Thymus (tissue), 11 donors: ENCODE data around the gene EML4. TPM values are rescaled to one million over a fixed set of nuclear protein-coding genes. Genes with fewer than 3 reads are reported as not detected.

Source experiments
- DNase-seq, 9 donors: peaks; one replicate each; pipeline ENCODE4 v3.0.0-alpha.2; 2013; ENCODE audit warnings: low spot score in 9 of 9, low read depth in 6 of 9, missing footprints in 1 of 9
- H3K27ac ChIP-seq, 2 donors: one replicate each; pipeline ENCODE4 v1.5.1; 2013; ENCODE audit warnings: control low read depth in 1 of 2, low read depth in 1 of 2, low read length in 1 of 2, mild to moderate bottlenecking in 1 of 2, moderate library complexity in 1 of 2
- H3K27me3 ChIP-seq, 2 donors: one replicate each; pipeline ENCODE4 v1.5.1; 2013; ENCODE audit warnings: low read length in 1 of 2; ENCODE audit not compliant: control insufficient read depth in 2 of 2, insufficient read depth in 1 of 2
- H3K36me3 ChIP-seq, 2 donors: one replicate each; pipeline ENCODE4 v1.5.1; 2013; ENCODE audit warnings: low read length in 1 of 2, mild to moderate bottlenecking in 1 of 2, moderate library complexity in 1 of 2; ENCODE audit not compliant: control insufficient read depth in 2 of 2, insufficient read depth in 2 of 2
- H3K4me1 ChIP-seq, 2 donors: one replicate each; pipeline ENCODE4 v1.5.1; 2013; ENCODE audit warnings: low read length in 2 of 2; ENCODE audit not compliant: control insufficient read depth in 2 of 2, insufficient read depth in 2 of 2
- H3K4me3 ChIP-seq, 2 donors: one replicate each; pipeline ENCODE4 v1.5.1; 2013; ENCODE audit warnings: low read length in 2 of 2, control low read depth in 1 of 2, mild to moderate bottlenecking in 1 of 2
- H3K9me3 ChIP-seq, 2 donors: one replicate each; pipeline ENCODE4 v1.5.1; 2013; ENCODE audit warnings: low read length in 1 of 2, mild to moderate bottlenecking in 1 of 2; ENCODE audit not compliant: control insufficient read depth in 2 of 2, insufficient read depth in 1 of 2
- WGBS: extraction: QIAGEN DNeasy Blood & Tissue Kit; methylation state at CpG from one replicate; pipeline ENCODE4 v1.1.7; 2013; 5-methylcytosine and 5-hydroxymethylcytosine counted together
- polyA plus RNA-seq: library from polyadenylated mRNA; stranded (reverse); fragments of 200-250 nt; gene quantifications from one replicate; pipeline ENCODE4 v1.2.3, GENCODE V29; 2013
- total RNA-seq: library from RNA; stranded (reverse); fragments of 120-200 nt; gene quantifications from one replicate; pipeline ENCODE4 v1.2.4, GENCODE V29; 2013
- donor health status: healthy.

The EML4 gene
- total and polyA plus RNA-seq, 2 donors = 23.5 to 28.5 TPM

DNA sequence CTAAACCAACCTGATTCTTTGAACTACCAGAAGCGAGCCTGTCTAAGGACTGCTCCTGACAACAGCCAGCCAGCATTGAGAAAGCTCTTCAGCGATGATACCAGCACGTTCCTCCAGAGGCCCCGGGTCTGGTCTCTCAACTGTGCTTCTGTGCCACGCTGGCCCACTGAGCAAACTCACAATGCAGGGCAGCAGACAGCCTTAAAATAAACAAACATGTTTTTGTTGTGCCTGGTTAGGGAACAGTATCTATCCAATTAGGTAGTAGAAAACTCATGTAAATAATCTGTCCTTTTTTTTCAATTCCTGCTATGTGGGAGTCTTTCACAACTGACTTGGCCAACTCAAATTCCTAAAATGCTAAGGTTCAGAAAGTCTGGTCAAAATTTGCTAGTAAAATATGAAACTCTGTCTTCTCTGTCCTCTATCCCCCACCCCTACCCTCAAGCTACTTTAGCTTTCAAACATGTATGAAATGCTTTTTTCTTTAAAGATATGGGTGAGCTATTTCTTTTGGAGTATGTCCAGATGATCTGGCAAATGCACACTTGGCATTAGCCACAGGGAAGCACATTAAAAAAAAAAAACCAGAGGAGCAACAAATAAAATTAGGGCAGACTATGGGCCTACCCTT is 21.4 kb upstream of the EML4 start:
- no peak for DNase-seq
- Histone ChIP-seq H3K4me3 (no peak overlapping the region), H3K27ac (no peak overlapping the region), H3K27me3 (no peaks in the 10 kb centered on the region), H3K4me1 (peaks cover 0 to 3% of the 10 kb centered on the region in 2 donors), H3K9me3 (no peaks in the 10 kb centered on the region), H3K36me3 (no peaks in the 10 kb centered on the region)
- WGBS = 96% methylated on average over 5 of the region's 5 CpGs

DNA sequence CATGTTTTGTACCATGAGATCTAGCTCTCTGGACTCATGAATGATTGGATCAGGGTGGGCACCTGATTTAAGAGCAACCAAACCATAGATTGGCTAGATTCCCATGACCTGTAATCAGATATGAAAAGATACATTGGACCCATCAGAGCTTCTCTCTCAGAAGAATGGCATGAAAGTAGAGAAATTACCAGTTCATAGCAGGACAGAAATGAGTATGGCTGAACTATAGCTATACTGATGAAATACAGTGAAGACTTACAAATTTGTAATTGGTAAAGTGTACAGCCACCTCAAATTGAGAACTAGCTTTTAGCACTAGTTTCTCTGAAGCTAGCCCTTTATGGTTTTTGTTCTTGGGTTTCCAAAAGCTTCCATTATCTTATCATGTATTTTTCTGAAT is 19.0 kb upstream of the EML4 start:
- H3K4me1 ChIP-seq = no peaks in the 10 kb centered on the region
- H3K36me3 ChIP-seq = no peaks in the 10 kb centered on the region
- no peak overlapping the region for H3K27ac ChIP-seq
- no peak overlapping the region for H3K4me3 ChIP-seq
- no peak for DNase-seq
- H3K27me3 ChIP-seq = no peaks in the 10 kb centered on the region
- H3K9me3 ChIP-seq = no peaks in the 10 kb centered on the region

GRCh38 chr2:42153944-42154581 is 15.1 kb upstream of the EML4 start:
- Histone ChIP-seq H3K27ac (no peak overlapping the region), H3K4me3 (no peak overlapping the region), H3K36me3 (no peaks in the 10 kb centered on the region), H3K27me3 (no peaks in the 10 kb centered on the region), H3K4me1 (no peaks in the 10 kb centered on the region), H3K9me3 (no peaks in the 10 kb centered on the region)
- DNase-seq = no peak
- WGBS = 94% methylated on average over 4 of the region's 4 CpGs

GRCh38 chr2:42156721-42157120 is 12.4 kb upstream of the EML4 start:
- Histone ChIP-seq H3K4me1 (no peaks in the 10 kb centered on the region), H3K27ac (no peak overlapping the region), H3K9me3 (no peaks in the 10 kb centered on the region), H3K4me3 (no peak overlapping the region), H3K27me3 (no peaks in the 10 kb centered on the region), H3K36me3 (no peaks in the 10 kb centered on the region)
- DNase-seq = no peak
- 95% methylated on average over 4 of the region's 4 CpGs for WGBS

GRCh38 chr2:42161444-42161843 is 7.7 kb upstream of the EML4 start:
- no peak for DNase-seq

GRCh38 chr2:42163444-42164045 is 5.6 kb upstream of the EML4 start:
- H3K4me1 ChIP-seq = peaks cover under 1 to 1% of the 10 kb centered on the region in 2 donors
- WGBS = 97% methylated on average over 8 of the region's 8 CpGs
- peaks cover 0 to 3% of the 10 kb centered on the region in 2 donors for H3K27me3 ChIP-seq
- no peak overlapping the region for H3K4me3 ChIP-seq
- no peaks in the 10 kb centered on the region for H3K9me3 ChIP-seq
- no peak for DNase-seq
- H3K36me3 ChIP-seq = no peaks in the 10 kb centered on the region
- no peak overlapping the region for H3K27ac ChIP-seq

More at GRCh38 chr2:42161444-42161843, 7.7 kb upstream of the EML4 start:
- no peaks in the 10 kb centered on the region for H3K4me1 ChIP-seq
- H3K36me3 ChIP-seq = no peaks in the 10 kb centered on the region
- H3K27me3 ChIP-seq = peaks cover 0 to 3% of the 10 kb centered on the region in 2 donors
- H3K9me3 ChIP-seq = no peaks in the 10 kb centered on the region
- H3K4me3 ChIP-seq = no peak overlapping the region
- no peak overlapping the region for H3K27ac ChIP-seq

DNA sequence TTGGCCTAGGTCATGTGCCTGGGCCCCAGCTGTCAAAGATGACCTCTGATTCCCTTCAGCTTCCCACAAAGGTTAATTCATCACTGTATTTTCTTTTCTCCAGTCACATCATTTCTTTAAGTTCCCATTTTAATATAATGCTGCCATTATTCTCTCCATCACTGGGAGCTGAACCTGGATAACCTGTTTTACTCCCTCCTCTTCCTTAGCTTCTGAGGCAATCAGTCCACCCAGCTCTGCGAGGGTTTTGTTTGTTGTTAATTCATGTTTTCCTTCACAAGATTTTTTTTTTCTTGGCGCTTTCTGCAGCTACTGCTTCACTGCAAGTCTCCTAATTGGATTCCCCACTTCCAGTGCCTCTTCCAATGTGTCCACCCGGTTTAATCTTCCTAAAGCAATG is 5.1 kb upstream of the EML4 start:
- DNase-seq = no peak
- WGBS = 92% methylated on average over 3 of the region's 3 CpGs
- Histone ChIP-seq H3K4me1 (peaks cover 5% of the 10 kb centered on the region in 2 donors), H3K27ac (no peak overlapping the region), H3K4me3 (no peak overlapping the region), H3K9me3 (no peaks in the 10 kb centered on the region), H3K36me3 (no peaks in the 10 kb centered on the region), H3K27me3 (peaks cover 0 to 3% of the 10 kb centered on the region in 2 donors)

GRCh38 chr2:42164971-42165370 is 4.2 kb upstream of the EML4 start:
- Histone ChIP-seq H3K9me3 (no peaks in the 10 kb centered on the region), H3K27ac (no peak overlapping the region), H3K4me3 (no peak overlapping the region), H3K36me3 (no peaks in the 10 kb centered on the region), H3K27me3 (peaks cover 0 to 3% of the 10 kb centered on the region in 2 donors), H3K4me1 (peaks cover 5 to 8% of the 10 kb centered on the region in 2 donors)
- DNase-seq = no peak
- WGBS = 0% methylated on average over 1 of the region's 1 CpG

DNA sequence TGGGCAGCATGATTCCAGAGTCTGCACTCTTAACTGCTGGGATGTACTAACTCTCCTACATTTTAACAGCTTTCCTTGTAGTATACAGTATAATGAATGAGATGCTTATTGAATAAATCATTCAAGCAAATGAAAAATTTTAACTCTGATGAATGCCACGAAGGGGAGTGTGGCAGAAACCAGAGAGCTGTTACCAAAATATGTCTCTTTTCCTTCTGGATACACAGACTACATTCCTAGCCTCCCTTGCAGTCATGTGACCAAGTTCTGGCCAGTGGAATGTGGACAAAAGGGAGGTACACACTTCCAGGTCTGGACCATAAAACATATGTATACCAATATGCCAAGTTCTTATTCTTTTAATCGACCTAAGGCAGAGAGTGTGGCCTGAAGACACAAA is 1.7 kb upstream of the EML4 start:
- peaks cover 16 to 17% of the 10 kb centered on the region in 2 donors for H3K4me1 ChIP-seq
- DNase-seq = no peak
- H3K27me3 ChIP-seq = peaks cover 0 to 3% of the 10 kb centered on the region in 2 donors
- H3K36me3 ChIP-seq = no peaks in the 10 kb centered on the region
- H3K9me3 ChIP-seq = no peaks in the 10 kb centered on the region
- 80% methylated on average over 2 of the region's 2 CpGs for WGBS
- no peak overlapping the region for H3K4me3 ChIP-seq
- no peak overlapping the region for H3K27ac ChIP-seq
